ENCODE data around the gene ABCB6. TPM values are rescaled to one million over a fixed set of nuclear protein-coding genes. Genes with fewer than 3 reads are reported as not detected.

ABCB6 gene
- total and polyA plus RNA-seq, 2 of the 8 experiments (the other 6 are each of a cell fraction or from before 2014, with no cell fraction given) = 44.9 to 50.6 TPM

- no peak overlapping the region for H2BK5ac ChIP-seq (ENCODE audit: low read depth, low read length)
- H3K79me2 ChIP-seq (ENCODE audit: control insufficient read depth in 1 of 2, insufficient read depth in 2 of 2, low read length in 2 of 2) = no peaks in the 10 kb centered on the region
- 88% methylated on average over 6 of the region's 7 CpGs; no CpG with 5 or more reads in 1 of the 2 experiments for WGBS, 2 experiments (ENCODE audit: extremely low coverage in 1 of 2, insufficient coverage in 1 of 2, insufficient read length in 1 of 2, insufficient replicate concordance in 2 of 2, low coverage in 1 of 2, low lambda C conversion rate in 2 of 2, missing lambda C conversion rate in 1 of 2)
- H3K79me1 ChIP-seq (ENCODE audit: low read depth, low read length) = no peaks in the 10 kb centered on the region
- H3K23me2 ChIP-seq (ENCODE audit: low read depth, low read length) = no peaks in the 10 kb centered on the region
- no peak overlapping the region for H3K56ac ChIP-seq (replicated peaks; ENCODE audit: insufficient read length, low read depth, low read length)
- H3K4me1 ChIP-seq (replicated peaks in 1 of 4; ENCODE audit: control insufficient read depth in 3 of 4, insufficient read depth in 4 of 4, low read length in 3 of 4) = no peaks in the 10 kb centered on the region
- no peak overlapping the region for H4K5ac ChIP-seq (ENCODE audit: insufficient read length, low read depth, low read length)
- H4K20me1 ChIP-seq (replicated peaks in 1 of 2; ENCODE audit: control insufficient read depth in 1 of 2, insufficient read depth in 2 of 2, low read length in 2 of 2) = peaks cover 0 to 2% of the 10 kb centered on the region in 2 experiments
- DNase-seq (ENCODE audit: low read depth in 1 of 2, low spot score in 2 of 2) = no peak
- ChIA-PET CTCF (ENCODE audit: partially characterized antibody) (no interaction called here), POLR2A (ENCODE audit: partially characterized antibody) (no interaction called here)
- no peak overlapping the region for H2BK120ac ChIP-seq (replicated peaks; ENCODE audit: low read depth, low read length)
- no peak overlapping the region for H2BK20ac ChIP-seq (ENCODE audit: low read length)
- H3K4me3 ChIP-seq (ENCODE audit: extremely low read depth in 1 of 4, insufficient read depth in 2 of 4, low read depth in 3 of 4, low read length in 4 of 4) = no peak overlapping the region
- no peak overlapping the region for H3K14ac ChIP-seq (ENCODE audit: insufficient read length)
- no peak overlapping the region for H3K18ac ChIP-seq (ENCODE audit: extremely low read depth, low read length)
- peaks cover 4 to 21% (median 10%) of the 10 kb centered on the region in 4 experiments; a peak in 6 of 8 replicates for H3K36me3 ChIP-seq (ENCODE audit: control insufficient read depth in 2 of 4, insufficient read depth in 4 of 4, low read length in 3 of 4)
- no peak overlapping the region for H2BK12ac ChIP-seq (ENCODE audit: low read depth, low read length)
- H4K91ac ChIP-seq (replicated peaks; ENCODE audit: insufficient read length, low read length) = no peak overlapping the region
- H3K9me3 ChIP-seq (ENCODE audit: insufficient read depth in 2 of 2, low read depth in 1 of 2, low read length in 1 of 2) = no peaks in the 10 kb centered on the region
- no peak overlapping the region for H3K4me2 ChIP-seq (ENCODE audit: insufficient read depth in 1 of 2, low read depth in 2 of 2, low read length in 2 of 2)
- H3K23ac ChIP-seq (ENCODE audit: insufficient read length) = no peak overlapping the region
- H3K9ac ChIP-seq (replicated peaks in 1 of 4; ENCODE audit: extremely low read depth in 1 of 4, low read depth in 3 of 4, low read length in 3 of 4) = no peak overlapping the region
- no peak overlapping the region for H2AK5ac ChIP-seq (ENCODE audit: low read depth, low read length)
- no peak overlapping the region for H2BK15ac ChIP-seq (ENCODE audit: low read length)
- no peaks in the 10 kb centered on the region for H3K27me3 ChIP-seq (replicated peaks in 1 of 4; ENCODE audit: control insufficient read depth in 3 of 4, extremely low read depth in 1 of 4, insufficient read depth in 3 of 4, low read length in 3 of 4)
- no peak overlapping the region for H3K27ac ChIP-seq (ENCODE audit: low read depth, low read length)
- no peak for FAIRE-seq
- H2AFZ ChIP-seq (ENCODE audit: low read length) = no peak overlapping the region
- H3K4ac ChIP-seq (replicated peaks; ENCODE audit: insufficient read length, low read depth, low read length) = no peak overlapping the region
- no peak overlapping the region for H4K8ac ChIP-seq (ENCODE audit: extremely low read depth, insufficient read depth, low read length)
- TF ChIP-seq SIN3A (conservative IDR thresholded peaks at IDR 0.05 in 1 of 2, IDR thresholded peaks at IDR 0.05 in 1 of 2; ENCODE audit: low read depth in 1 of 2, low read length in 2 of 2) (no peak), CREB1 (IDR thresholded peaks at IDR 0.05) (no peak), TAF1 (IDR thresholded peaks at IDR 0.05; ENCODE audit: low read depth, low read length) (no peak), POU5F1 (IDR thresholded peaks at IDR 0.05; ENCODE audit: low read depth, low read length) (no peak), SIRT6 (IDR thresholded peaks at IDR 0.05; ENCODE audit: low read length) (no peak), E2F6 (IDR thresholded peaks at IDR 0.05) (no peak), GABPA (IDR thresholded peaks at IDR 0.05; ENCODE audit: borderline replicate concordance, insufficient read depth, low read length) (no peak), JUN (IDR thresholded peaks at IDR 0.05; ENCODE audit: low read depth, low read length) (no peak)
Measured at GRCh38 chr2:219186754-219187456, 31.9 kb downstream of the ABCB6 start.

All from H1 (cell line).